Astrocyte of the hippocampus (primary cell): ENCODE results near the gene PCDH1.
"Not testable (repeated sequence)": the region's sequence is repeated elsewhere in the genome, so short reads cannot be mapped to it uniquely, and the experiment has no call there.

Source experiments
- DNase-seq: peaks from one replicate; pipeline ENCODE4 v3.0.0; 2011; ENCODE audit warnings: low read depth, low spot score

The PCDH1 gene

GRCh38 chr5:141878186-141878710 is at the start of gene PCDH1:
Gene PCDH1, minus strand, starts transcription at chr5:141878410. Its CDS starts 148 bp downstream, at chr5:141878262.
- peak; percentile 75 for DNase-seq

GRCh38 chr5:141926434-141926833 is 48.2 kb upstream of the PCDH1 start:
- DNase-seq, result no peak

- peak; percentile 96 for DNase-seq
These were observed 45.5 kb upstream of the PCDH1 start, which contains the start of gene DELE1 for GRCh38 chr5:141923448-141924313. Gene DELE1, plus strand, starts transcription at chr5:141923871. Its CDS starts 71 bp downstream, at chr5:141923942.

- not testable (repeated sequence) for DNase-seq
These were observed 44.7 kb upstream of the PCDH1 start for GRCh38 chr5:141922827-141923447.

GRCh38 chr5:141920771-141921170 is 42.6 kb upstream of the PCDH1 start:
- DNase-seq, result no peak

GRCh38 chr5:141919218-141920119 is 41.3 kb upstream of the PCDH1 start:
- DNase-seq, result no peak

GRCh38 chr5:141917760-141918159 is 39.5 kb upstream of the PCDH1 start:
- no peak for DNase-seq

GRCh38 chr5:141916522-141916921 is 38.3 kb upstream of the PCDH1 start:
- DNase-seq, result no peak

- DNase-seq, result no peak
These were observed 37.7 kb upstream of the PCDH1 start for GRCh38 chr5:141915881-141916336.

- no peak for DNase-seq
These were observed 36.6 kb upstream of the PCDH1 start for GRCh38 chr5:141914797-141915196.

- peak; percentile 35 for DNase-seq
These were observed 36.1 kb upstream of the PCDH1 start for GRCh38 chr5:141914199-141914743.

- DNase-seq, result no peak
These were observed 35.5 kb upstream of the PCDH1 start for GRCh38 chr5:141913560-141914198.

- DNase-seq, result no peak
These were observed 32.1 kb upstream of the PCDH1 start for GRCh38 chr5:141910271-141910673.

- DNase-seq, result no peak
These were observed 31.0 kb upstream of the PCDH1 start for GRCh38 chr5:141909212-141909611.

GRCh38 chr5:141908796-141909195 is 30.6 kb upstream of the PCDH1 start:
- DNase-seq, result no peak

GRCh38 chr5:141906972-141907371 is 28.8 kb upstream of the PCDH1 start:
- no peak for DNase-seq

- no peak for DNase-seq
These were observed 28.3 kb upstream of the PCDH1 start for GRCh38 chr5:141906517-141906916.

GRCh38 chr5:141904551-141904950 is 26.3 kb upstream of the PCDH1 start:
- DNase-seq, result no peak

- DNase-seq, result no peak
These were observed 25.1 kb upstream of the PCDH1 start for GRCh38 chr5:141903261-141903660.

- DNase-seq, result no peak
These were observed 24.0 kb upstream of the PCDH1 start for GRCh38 chr5:141902015-141902814.
